T-cell (primary cell): ENCODE measurements around the gene TSEN34. TPM values are rescaled to one million over a fixed set of nuclear protein-coding genes. Genes with fewer than 3 reads are reported as not detected.

Experiments used
- ATAC-seq, 4 experiments: fragments of 200-7000 bp in 3 of 4; fragments of 150-1000 bp in 1 of 4; cut with Tn5 transposase; replicated peaks in 1 of 4; 1 replicate in 3 of 4; 2 replicates in 1 of 4; pipeline ENCODE4 v1.10.0; 2021; ENCODE audit warnings: moderate library complexity in 3 of 4, mild to moderate bottlenecking in 2 of 4, moderate number of reproducible peaks in 1 of 4
- CTCF ChIA-PET, 2 donors: fragments of 300-600 bp; sonication (Branson Sonifier 250); formaldehyde crosslinking; loops; one replicate each; lab custom pipeline; 2022; ENCODE audit warnings: antibody characterized with exemption in 2 of 2; lab: Charles Lee
- POLR2A ChIA-PET, 2 donors: fragments of 300-600 bp; sonication (Branson Sonifier 250); formaldehyde crosslinking; loops; one replicate each; lab custom pipeline; 2022; ENCODE audit warnings: antibody characterized with exemption in 2 of 2; lab: Charles Lee
- DNase-seq, 35 experiments: peaks; one replicate each; pipeline versions ENCODE4 v3.0.0 to v3.0.0-alpha.2; 2013 to 2023
- H3K27ac ChIP-seq: one replicate; pipeline ENCODE4 v1.5.1; 2013; ENCODE audit warnings: low read length
- H3K27me3 ChIP-seq, 2 experiments: replicated peaks in 1 of 2; 1 replicate in 1 of 2; 2 replicates in 1 of 2; pipeline versions ENCODE4 v1.6.1 to v1.7.0; 2013; ENCODE audit warnings: low read length in 1 of 2, mixed read lengths in 1 of 2; ENCODE audit not compliant: control insufficient read depth in 2 of 2, insufficient read depth in 2 of 2; ENCODE audit errors: extremely low read depth in 1 of 2
- H3K36me3 ChIP-seq, 2 donors: 1 replicate in 1 of 2; 2 replicates in 1 of 2; pipeline versions ENCODE4 v1.6.1 to v1.7.0; 2013; ENCODE audit warnings: low read length in 1 of 2; ENCODE audit not compliant: control insufficient read depth in 2 of 2, insufficient read depth in 1 of 2; ENCODE audit errors: extremely low read depth in 1 of 2
- H3K4me1 ChIP-seq, 2 experiments: 1 replicate in 1 of 2; 2 replicates in 1 of 2; pipeline versions ENCODE4 v1.6.1 to v1.7.0; 2013; ENCODE audit warnings: low read length in 2 of 2, mixed read lengths in 1 of 2; ENCODE audit not compliant: insufficient read depth in 2 of 2, control insufficient read depth in 1 of 2; ENCODE audit errors: extremely low read depth in 1 of 2
- H3K4me3 ChIP-seq, 2 donors: 1 replicate in 1 of 2; 2 replicates in 1 of 2; pipeline versions ENCODE4 v1.5.1 to v1.7.0; 2013; ENCODE audit warnings: mild to moderate bottlenecking in 2 of 2, low read length in 1 of 2, moderate library complexity in 1 of 2; ENCODE audit not compliant: control insufficient read depth in 1 of 2; ENCODE audit errors: extremely low read depth in 1 of 2
- H3K9me3 ChIP-seq: 2 replicates; pipeline ENCODE4 v1.7.0; 2013
- H3K27ac Mint-ChIP-seq, 2 donors: one replicate each; pipeline ENCODE4 v1.8.0; 2020 to 2021; ENCODE audit warnings: mild to moderate bottlenecking in 2 of 2, mixed read lengths in 2 of 2
- H3K27me3 Mint-ChIP-seq, 2 donors: one replicate each; pipeline ENCODE4 v1.8.0; 2021 to 2022; ENCODE audit warnings: mixed read lengths in 2 of 2
- H3K36me3 Mint-ChIP-seq: one replicate; pipeline ENCODE4 v1.8.0; 2021; ENCODE audit warnings: mixed read lengths
- H3K4me1 Mint-ChIP-seq, 3 donors: one replicate each; pipeline ENCODE4 v1.8.0; 2020 to 2022; ENCODE audit warnings: mixed read lengths in 3 of 3, mild to moderate bottlenecking in 1 of 3
- H3K4me3 Mint-ChIP-seq, 3 donors: one replicate each; pipeline ENCODE4 v1.8.0; 2020 to 2022; ENCODE audit warnings: mild to moderate bottlenecking in 3 of 3, mixed read lengths in 3 of 3, moderate library complexity in 3 of 3
- H3K9me3 Mint-ChIP-seq, 3 donors: one replicate each; pipeline ENCODE4 v1.8.0; 2020 to 2022; ENCODE audit warnings: mixed read lengths in 3 of 3
- WGBS: methylation state at CpG from one replicate; pipeline ENCODE4 v1.1.5; 2013; ENCODE audit warnings: missing lambda C conversion rate; ENCODE audit not compliant: insufficient coverage; 5-methylcytosine and 5-hydroxymethylcytosine counted together
- total RNA-seq, 35 experiments: library from RNA in 6 of 35; stranded (reverse) in 6 of 35; fragments of 120-200 nt in 1 of 35; gene quantifications; one replicate each; pipeline versions ENCODE4 v1.2.1 to v1.2.4 and lab custom pipeline; 2013 to 2026

The TSEN34 gene
- total RNA-seq, 5 donors from 2014 or later (not counting 1 experiment from before 2014, with no cell fraction given): 9.5 to 28.5 (median 23.5) TPM

GRCh38 chr19:54172471-54173358, 18.4 kb upstream of the TSEN34 start, which contains the start of gene TMC4:
Gene TMC4 (minus strand): TSS chr19:54173160. CDS start chr19:54173117, 43 bp downstream.
- 32% methylated on average over 8 of the region's 13 CpGs for WGBS

GRCh38 chr19:54173359-54173699, 17.8 kb upstream of the TSEN34 start:
- no peaks in the 10 kb centered on the region for H3K9me3 ChIP-seq
- H3K9me3 Mint-ChIP-seq: no peaks in the 10 kb centered on the region
- DNase-seq (no peak), ATAC-seq (no peak)
- H3K36me3 ChIP-seq: no peaks in the 10 kb centered on the region
- peaks cover 0 to 7% (median 5%) of the 10 kb centered on the region in 3 donors for H3K4me1 Mint-ChIP-seq
- H3K4me1 ChIP-seq: peaks cover 0 to 12% of the 10 kb centered on the region in 2 experiments
- no peak overlapping the region for H3K27ac ChIP-seq
- CTCF ChIA-PET: no interaction called here
- H3K4me3 ChIP-seq: no peak overlapping the region
- POLR2A ChIA-PET: interaction anchor here (0.6 kb wide), 2 partner anchors 27 to 37 kb away, joined by 3 read pairs; partner anchors contain the start of gene RPS9 (in 1 of the 2)
- peaks cover 10% of the 10 kb centered on the region for H3K36me3 Mint-ChIP-seq
- WGBS: 38% methylated on average over 11 of the region's 15 CpGs
- H3K27ac Mint-ChIP-seq: no peak overlapping the region
- H3K27me3 Mint-ChIP-seq: no peaks in the 10 kb centered on the region
- H3K4me3 Mint-ChIP-seq: no peak overlapping the region
- peaks cover 0 to 11% of the 10 kb centered on the region in 2 experiments for H3K27me3 ChIP-seq

More at GRCh38 chr19:54172471-54173358, 18.4 kb upstream of the TSEN34 start, which contains the start of gene TMC4:
- Mint-ChIP-seq H3K9me3 (no peaks in the 10 kb centered on the region), H3K36me3 (peaks cover 6% of the 10 kb centered on the region), H3K27me3 (no peaks in the 10 kb centered on the region), H3K4me3 (no peak within 1 kb of the TSS), H3K4me1 (peaks cover 0 to 11% (median 7%) of the 10 kb centered on the region in 3 donors), H3K27ac (no peak within 1 kb of the TSS)
- CTCF ChIA-PET: no interaction called here
- Histone ChIP-seq H3K27ac (no peak within 1 kb of the TSS), H3K27me3 (peaks cover 0 to 11% of the 10 kb centered on the region in 2 experiments), H3K4me3 (no peak within 1 kb of the TSS), H3K9me3 (no peaks in the 10 kb centered on the region), H3K36me3 (no peaks in the 10 kb centered on the region), H3K4me1 (peaks cover 0 to 15% of the 10 kb centered on the region in 2 experiments)
- POLR2A ChIA-PET: interaction anchor here (0.6 kb wide), 2 partner anchors 28 to 38 kb away, joined by 3 read pairs; partner anchors contain the start of gene RPS9 (in 1 of the 2)
- ATAC-seq (peak in 1 of 4 experiments; percentile 34), DNase-seq (no peak)

- CTCF ChIA-PET: no interaction called here
- Histone ChIP-seq H3K27ac (no peak overlapping the region), H3K4me3 (no peak overlapping the region), H3K9me3 (no peaks in the 10 kb centered on the region), H3K4me1 (peaks cover 0 to 9% of the 10 kb centered on the region in 2 experiments), H3K36me3 (no peaks in the 10 kb centered on the region), H3K27me3 (peaks cover 0 to 11% of the 10 kb centered on the region in 2 experiments)
- Mint-ChIP-seq H3K4me3 (no peak overlapping the region), H3K27ac (no peak overlapping the region), H3K36me3 (peaks cover 14% of the 10 kb centered on the region), H3K27me3 (no peaks in the 10 kb centered on the region), H3K9me3 (no peaks in the 10 kb centered on the region), H3K4me1 (peaks cover 0 to 5% (median 3%) of the 10 kb centered on the region in 3 donors)
- no peak for DNase-seq
- no peak for ATAC-seq
- WGBS: 89% methylated on average over 21 of the region's 25 CpGs
- POLR2A ChIA-PET: no interaction called here
These were observed 16.9 kb upstream of the TSEN34 start for GRCh38 chr19:54173951-54174834.

- Histone ChIP-seq H3K4me3 (no peak overlapping the region), H3K36me3 (peaks cover 0 to 8% of the 10 kb centered on the region in 2 donors), H3K27ac (no peak overlapping the region), H3K9me3 (no peaks in the 10 kb centered on the region), H3K4me1 (no peaks in the 10 kb centered on the region), H3K27me3 (peaks cover 0 to 3% of the 10 kb centered on the region in 2 experiments)
- H3K4me3 Mint-ChIP-seq: no peak overlapping the region
- DNase-seq (peak in 13 of 35 experiments; percentile 21 to 60 (median 36)), ATAC-seq (peak; percentile 77 to 99 (median 80))
- peaks cover 17% of the 10 kb centered on the region for H3K36me3 Mint-ChIP-seq
- H3K9me3 Mint-ChIP-seq: no peaks in the 10 kb centered on the region
- ChIA-PET CTCF (no interaction called here), POLR2A (interaction anchor here in 1 of 2 donors (0.6 kb wide), 1 partner anchor 99 kb away, joined by 3 read pairs; no protein-coding TSS in a partner anchor)
- no peak overlapping the region for H3K27ac Mint-ChIP-seq
- WGBS: 93% methylated on average over 19 of the region's 23 CpGs
- no peaks in the 10 kb centered on the region for H3K27me3 Mint-ChIP-seq
- H3K4me1 Mint-ChIP-seq: no peaks in the 10 kb centered on the region
These were observed 12.4 kb upstream of the TSEN34 start for GRCh38 chr19:54178581-54179261.

- no peaks in the 10 kb centered on the region for H3K27me3 ChIP-seq
- no peaks in the 10 kb centered on the region for H3K4me1 ChIP-seq
- H3K36me3 ChIP-seq: peaks cover 0 to 8% of the 10 kb centered on the region in 2 donors
- Mint-ChIP-seq H3K27ac (no peak overlapping the region), H3K36me3 (peaks cover 17% of the 10 kb centered on the region), H3K9me3 (no peaks in the 10 kb centered on the region), H3K27me3 (no peaks in the 10 kb centered on the region), H3K4me1 (no peaks in the 10 kb centered on the region), H3K4me3 (no peak overlapping the region)
- ATAC-seq: no peak
- H3K27ac ChIP-seq: no peak overlapping the region
- POLR2A ChIA-PET: interaction anchor here in 1 of 2 donors (0.6 kb wide), 1 partner anchor 100 kb away, joined by 3 read pairs; no protein-coding TSS in a partner anchor
- H3K9me3 ChIP-seq: no peaks in the 10 kb centered on the region
- no peak for DNase-seq
- WGBS: 100% methylated on average over 1 of the region's 10 CpGs
- CTCF ChIA-PET: interaction anchor here in 1 of 2 donors (0.6 kb wide), 1 partner anchor 162 kb away, joined by 3 read pairs; no protein-coding TSS in a partner anchor
- no peak overlapping the region for H3K4me3 ChIP-seq
These were observed 11.8 kb upstream of the TSEN34 start for GRCh38 chr19:54179262-54179852.
